ENCODE results near the gene STIM2. TPM values are rescaled to one million over a fixed set of nuclear protein-coding genes. Genes with fewer than 3 reads are reported as not detected.

The STIM2 gene
- total and polyA plus RNA-seq, 2 donors (not counting 1 experiment from before 2014, with no cell fraction given): 48.6 to 96.0 TPM

GRCh38 chr4:26836539-26836938 lies 24.1 kb upstream of the STIM2 start:
- ATAC-seq (ENCODE audit: low read depth): no peak
- intact Hi-C loops (cut with micrococcal nuclease): no loop called here
- Histone ChIP-seq H3K79me2 (ENCODE audit: control insufficient read depth, insufficient read depth, low read length) (no peaks in the 10 kb centered on the region), H3K4me1 (ENCODE audit: control insufficient read depth in 2 of 2, insufficient read depth in 2 of 2, low read length in 2 of 2) (peaks cover 11 to 15% of the 10 kb centered on the region in 2 donors), H3K9me3 (ENCODE audit: control extremely low read depth in 1 of 3, control insufficient read depth in 2 of 3, insufficient read depth in 1 of 3, low read length in 2 of 3) (peaks cover 2 to 17% (median 2%) of the 10 kb centered on the region in 3 donors), H4K20me1 (ENCODE audit: control insufficient read depth, insufficient read depth, low read length, poor library complexity, severe bottlenecking) (no peaks in the 10 kb centered on the region), H3K36me3 (replicated peaks in 1 of 2; ENCODE audit: control extremely low read depth in 1 of 2, control insufficient read depth in 1 of 2, extremely low read depth in 1 of 2, insufficient read depth in 2 of 2, low read length in 1 of 2) (no peaks in the 10 kb centered on the region), H3K27ac (ENCODE audit: low read length in 2 of 2) (no peak overlapping the region), H3K4me2 (replicated peaks; ENCODE audit: low read depth, low read length, poor library complexity, severe bottlenecking) (no peak overlapping the region), H3K27me3 (replicated peaks in 1 of 4; ENCODE audit: control extremely low read depth in 1 of 4, control insufficient read depth in 3 of 4, insufficient read depth in 4 of 4, low read length in 3 of 4) (peaks cover 0 to 21% (median 0%) of the 10 kb centered on the region in 4 experiments), H3K9ac (ENCODE audit: low read length) (no peak overlapping the region), H3K4me3 (ENCODE audit: control extremely low read depth in 1 of 5, extremely low read depth in 1 of 5, insufficient read depth in 1 of 5, low read depth in 2 of 5, low read length in 4 of 5) (no peak overlapping the region), H2AFZ (ENCODE audit: insufficient read depth, low read depth, low read length, poor library complexity, severe bottlenecking) (no peak overlapping the region)
- no peak for DNase-seq
- Mint-ChIP-seq H3K4me1 (peaks cover 17% of the 10 kb centered on the region), H3K9me3 (ENCODE audit: insufficient read depth) (no peaks in the 10 kb centered on the region), H3K4me3 (no peak overlapping the region), H3K27ac (no peak overlapping the region), H3K27me3 (peaks cover 3% of the 10 kb centered on the region)
- ChIA-PET POLR2A (no interaction called here), CTCF (no interaction called here)
- 100% methylated on average over 1 of the region's 1 CpG for WGBS (ENCODE audit: insufficient coverage)
- TF ChIP-seq CTCF (IDR thresholded peaks at IDR 0.05): no peak
- TF ChIP-seq EZH2 (IDR thresholded peaks at IDR 0.05; ENCODE audit: borderline replicate concordance, insufficient read depth, low read depth, low read length, poor library complexity, severe bottlenecking): no peak

- POLR2A ChIA-PET: no interaction called here
- no peak for ATAC-seq (ENCODE audit: low read depth)
These were observed 22.4 kb upstream of the STIM2 start for GRCh38 chr4:26837993-26838842.

More at GRCh38 chr4:26837993-26838842, 22.4 kb upstream of the STIM2 start:
- intact Hi-C loops (cut with micrococcal nuclease): no loop called here
- TF ChIP-seq EZH2 (IDR thresholded peaks at IDR 0.05; ENCODE audit: borderline replicate concordance, insufficient read depth, low read depth, low read length, poor library complexity, severe bottlenecking): no peak
- no peak for TF ChIP-seq CTCF (IDR thresholded peaks at IDR 0.05)
- Histone ChIP-seq H3K9ac (ENCODE audit: low read length) (no peak overlapping the region), H3K79me2 (ENCODE audit: control insufficient read depth, insufficient read depth, low read length) (no peaks in the 10 kb centered on the region), H3K4me1 (ENCODE audit: control insufficient read depth in 2 of 2, insufficient read depth in 2 of 2, low read length in 2 of 2) (peaks cover 0 to 3% of the 10 kb centered on the region in 2 donors), H3K4me2 (replicated peaks; ENCODE audit: low read depth, low read length, poor library complexity, severe bottlenecking) (no peak overlapping the region), H3K36me3 (replicated peaks in 1 of 2; ENCODE audit: control extremely low read depth in 1 of 2, control insufficient read depth in 1 of 2, extremely low read depth in 1 of 2, insufficient read depth in 2 of 2, low read length in 1 of 2) (no peaks in the 10 kb centered on the region), H3K27ac (ENCODE audit: low read length in 2 of 2) (no peak overlapping the region), H2AFZ (ENCODE audit: insufficient read depth, low read depth, low read length, poor library complexity, severe bottlenecking) (no peak overlapping the region), H3K27me3 (replicated peaks in 1 of 4; ENCODE audit: control extremely low read depth in 1 of 4, control insufficient read depth in 3 of 4, insufficient read depth in 4 of 4, low read length in 3 of 4) (peaks cover 0 to 21% (median 0%) of the 10 kb centered on the region in 4 experiments), H3K9me3 (ENCODE audit: control extremely low read depth in 1 of 3, control insufficient read depth in 2 of 3, insufficient read depth in 1 of 3, low read length in 2 of 3) (peaks cover 2 to 17% (median 2%) of the 10 kb centered on the region in 3 donors), H3K4me3 (ENCODE audit: control extremely low read depth in 1 of 5, extremely low read depth in 1 of 5, insufficient read depth in 1 of 5, low read depth in 2 of 5, low read length in 4 of 5) (no peak overlapping the region), H4K20me1 (ENCODE audit: control insufficient read depth, insufficient read depth, low read length, poor library complexity, severe bottlenecking) (no peaks in the 10 kb centered on the region)
- H3K4me1 Mint-ChIP-seq: peaks cover 5% of the 10 kb centered on the region
- CTCF ChIA-PET: no interaction called here
- no peak overlapping the region for H3K27ac Mint-ChIP-seq
- H3K9me3 Mint-ChIP-seq (ENCODE audit: insufficient read depth): no peaks in the 10 kb centered on the region
- no peak overlapping the region for H3K4me3 Mint-ChIP-seq
- no peak for DNase-seq
- 80% methylated on average over 3 of the region's 8 CpGs for WGBS (ENCODE audit: insufficient coverage)
- peaks cover 3% of the 10 kb centered on the region for H3K27me3 Mint-ChIP-seq

Measured in B cell (primary cell).